GM12874 (cell line): ENCODE data around the gene ABO.

Experiments used
- TF ChIP-seq, protein P1 (sequence below): IDR thresholded peaks from 2 replicates; pipeline ENCODE4 v1.5.1; 2011; ENCODE audit warnings: low read depth, mild to moderate bottlenecking, control low read depth, low read length, moderate library complexity; ENCODE audit not compliant: insufficient read depth

Gene ABO

DNA sequence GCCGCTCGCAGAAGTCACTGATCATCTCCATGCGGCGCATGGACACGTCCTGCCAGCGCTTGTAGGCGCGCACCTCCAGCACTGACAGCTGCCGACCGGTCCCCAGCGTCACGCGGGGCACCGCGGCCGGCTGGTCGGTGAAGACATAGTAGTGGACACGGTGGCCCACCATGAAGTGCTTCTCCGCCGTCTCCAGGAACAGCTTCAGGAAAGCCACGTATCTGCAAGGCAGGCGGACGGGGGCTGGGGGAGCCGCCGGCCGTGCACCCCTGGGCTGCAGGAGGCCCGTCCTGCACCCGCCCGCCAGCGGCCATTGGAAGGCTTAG, 18.9 kb downstream of the ABO start:
- TF ChIP-seq, protein P1, sequence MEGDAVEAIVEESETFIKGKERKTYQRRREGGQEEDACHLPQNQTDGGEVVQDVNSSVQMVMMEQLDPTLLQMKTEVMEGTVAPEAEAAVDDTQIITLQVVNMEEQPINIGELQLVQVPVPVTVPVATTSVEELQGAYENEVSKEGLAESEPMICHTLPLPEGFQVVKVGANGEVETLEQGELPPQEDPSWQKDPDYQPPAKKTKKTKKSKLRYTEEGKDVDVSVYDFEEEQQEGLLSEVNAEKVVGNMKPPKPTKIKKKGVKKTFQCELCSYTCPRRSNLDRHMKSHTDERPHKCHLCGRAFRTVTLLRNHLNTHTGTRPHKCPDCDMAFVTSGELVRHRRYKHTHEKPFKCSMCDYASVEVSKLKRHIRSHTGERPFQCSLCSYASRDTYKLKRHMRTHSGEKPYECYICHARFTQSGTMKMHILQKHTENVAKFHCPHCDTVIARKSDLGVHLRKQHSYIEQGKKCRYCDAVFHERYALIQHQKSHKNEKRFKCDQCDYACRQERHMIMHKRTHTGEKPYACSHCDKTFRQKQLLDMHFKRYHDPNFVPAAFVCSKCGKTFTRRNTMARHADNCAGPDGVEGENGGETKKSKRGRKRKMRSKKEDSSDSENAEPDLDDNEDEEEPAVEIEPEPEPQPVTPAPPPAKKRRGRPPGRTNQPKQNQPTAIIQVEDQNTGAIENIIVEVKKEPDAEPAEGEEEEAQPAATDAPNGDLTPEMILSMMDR, result no peak

DNA sequence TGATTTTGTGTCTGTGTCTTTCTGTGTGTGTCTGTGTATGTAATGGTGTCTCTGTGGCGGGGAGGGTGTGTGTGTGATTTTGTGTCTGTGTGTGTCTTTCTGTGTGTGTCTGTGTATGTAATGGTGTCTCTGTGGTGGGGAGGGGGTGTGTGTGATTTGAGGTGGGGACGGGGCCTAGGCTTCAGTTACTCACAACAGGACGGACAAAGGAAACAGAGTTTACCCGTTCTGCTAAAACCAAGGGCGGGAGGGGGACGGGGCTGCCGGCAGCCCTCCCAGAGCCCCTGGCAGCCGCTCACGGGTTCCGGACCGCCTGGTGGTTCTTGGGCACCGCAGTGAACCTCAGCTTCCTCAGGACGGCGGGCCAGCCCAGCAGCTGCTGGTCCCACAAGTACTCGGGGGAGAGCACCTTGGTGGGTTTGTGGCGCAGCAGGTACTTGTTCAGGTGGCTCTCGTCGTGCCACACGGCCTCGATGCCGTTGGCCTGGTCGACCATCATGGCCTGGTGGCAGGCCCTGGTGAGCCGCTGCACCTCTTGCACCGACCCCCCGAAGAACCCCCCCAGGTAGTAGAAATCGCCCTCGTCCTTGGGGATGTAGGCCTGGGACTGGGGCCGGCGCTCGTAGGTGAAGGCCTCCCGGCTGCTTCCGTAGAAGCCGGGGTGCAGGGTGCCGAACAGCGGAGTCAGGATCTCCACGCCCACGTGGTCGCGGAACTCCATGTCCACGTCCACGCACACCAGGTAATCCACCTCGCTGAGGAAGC, 19.4 kb downstream of the ABO start:
- TF ChIP-seq, protein P1, result no peak

DNA sequence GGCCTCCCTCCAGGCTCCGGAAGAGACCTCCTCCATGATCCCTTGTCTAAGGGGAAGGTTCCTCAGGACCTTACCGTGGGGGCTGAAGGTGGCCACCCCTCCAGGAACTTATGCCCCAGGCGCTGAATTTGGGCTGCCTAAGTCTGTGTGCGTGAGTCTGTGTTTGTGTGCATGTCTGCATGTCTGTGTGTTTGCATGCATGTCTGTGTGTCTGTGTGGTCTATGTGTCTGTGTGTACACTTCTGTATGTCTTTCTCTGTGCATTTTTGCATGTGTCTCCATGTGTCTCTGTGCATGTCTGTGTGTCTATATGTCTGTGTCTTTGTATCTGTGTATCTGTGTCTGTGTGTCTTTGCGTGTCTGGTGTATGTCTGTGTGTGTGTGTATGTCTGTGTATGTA, 20.5 kb downstream of the ABO start:
- TF ChIP-seq, protein P1, result no peak

DNA sequence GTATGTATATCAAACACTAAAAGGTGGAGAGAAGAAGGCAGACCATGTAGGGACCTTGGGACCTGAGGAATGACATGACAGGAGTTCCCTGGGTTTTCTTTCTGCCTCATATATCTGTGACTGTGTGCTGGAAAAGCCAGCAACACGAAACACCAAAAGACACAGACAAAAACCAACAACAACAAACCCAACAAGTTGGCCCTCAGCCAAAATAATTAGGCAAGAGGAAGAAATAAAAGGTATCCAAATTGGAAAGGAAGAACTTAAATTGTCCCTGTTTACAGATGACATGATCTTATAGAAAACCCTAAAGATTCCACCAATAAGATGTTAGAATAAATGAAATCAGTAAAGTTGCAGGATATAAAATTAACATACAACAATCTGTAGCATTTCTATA, 21.7 kb downstream of the ABO start:
- TF ChIP-seq, protein P1, result no peak

DNA sequence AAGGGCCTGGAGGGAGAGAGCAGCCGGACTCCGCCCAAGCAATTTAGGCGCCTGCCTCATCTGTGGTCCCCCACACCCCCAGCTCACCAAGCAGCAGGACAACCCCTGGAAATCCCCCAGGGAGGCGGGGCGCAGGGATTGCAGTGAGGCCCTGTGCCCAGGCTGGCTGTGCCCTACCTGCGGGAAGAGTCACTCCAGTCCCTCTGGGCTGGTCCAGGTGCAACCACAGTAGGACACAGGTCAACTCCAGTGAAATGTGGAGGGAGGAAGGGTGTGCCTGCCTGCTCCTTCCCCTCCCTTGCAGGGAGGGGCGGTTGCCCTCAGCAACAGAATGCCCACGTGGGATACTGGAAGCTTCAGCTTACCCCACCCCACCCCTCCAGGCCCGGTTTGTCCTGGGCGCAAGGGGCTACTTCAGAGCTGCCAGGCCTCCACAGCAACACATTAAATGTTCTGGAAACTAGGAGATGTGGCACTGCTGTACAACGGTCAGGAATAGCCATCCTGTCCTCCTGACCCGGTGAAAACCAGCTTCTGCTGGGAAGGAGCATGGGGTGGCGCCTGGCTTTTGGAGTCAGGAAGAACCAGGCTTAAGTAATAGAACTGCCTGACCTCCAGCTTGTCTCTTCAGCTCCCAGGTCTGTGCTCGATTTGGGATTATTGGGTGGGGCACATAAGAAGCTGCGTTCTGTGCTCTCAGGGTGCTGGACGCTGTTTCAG, 22.5 kb downstream of the ABO start:
- TF ChIP-seq, protein P1, result no peak

DNA sequence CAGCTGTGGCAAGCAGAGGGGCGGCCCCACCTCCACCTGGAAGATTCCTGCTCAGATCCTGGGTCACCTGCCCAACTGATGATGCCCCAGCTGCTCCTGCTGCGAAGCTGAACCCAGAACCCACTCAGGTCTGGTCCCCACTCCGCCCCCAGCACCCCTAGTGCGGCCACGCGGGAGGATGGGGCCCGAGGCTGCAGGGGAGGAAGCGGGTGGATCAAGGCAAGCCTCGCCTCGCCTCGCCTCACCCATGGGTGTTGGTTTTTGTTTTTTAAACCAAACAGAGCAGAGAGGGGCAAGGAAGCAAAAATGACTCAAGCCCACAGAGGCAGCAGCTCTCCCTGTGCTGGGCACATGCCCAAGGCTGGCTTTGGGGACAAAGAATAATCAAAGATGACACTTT, 23.2 kb downstream of the ABO start:
- TF ChIP-seq, protein P1, result no peak

DNA sequence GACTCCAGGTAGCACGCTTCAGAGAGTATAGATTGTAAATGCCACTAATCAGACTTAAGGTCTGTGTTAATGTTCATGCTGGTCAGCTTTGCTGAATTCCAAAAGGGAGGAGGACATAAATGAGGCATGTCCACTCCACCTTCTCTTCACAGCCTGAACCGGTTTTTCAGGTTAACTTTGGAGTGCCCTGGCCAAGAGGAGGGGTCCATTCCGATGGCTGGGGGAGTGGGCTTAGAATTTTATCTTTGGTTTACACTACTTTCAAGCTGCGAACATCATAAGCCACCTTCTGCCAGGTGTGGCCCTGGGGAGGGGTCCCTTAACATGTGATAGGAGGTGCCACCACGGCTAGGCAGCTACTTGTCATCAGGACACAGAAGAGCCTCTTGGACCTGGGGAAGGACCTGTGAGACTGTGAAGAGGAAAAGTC, 24.2 kb downstream of the ABO start:
- TF ChIP-seq, protein P1, result no peak
